A549 treated with DMSO at 1 μM for 4 hours (cell line): ENCODE results near the gene DMAP1. TPM values are rescaled to one million over a fixed set of nuclear protein-coding genes. Genes with fewer than 3 reads are reported as not detected.

Experiments
- total RNA-seq: library from RNA; stranded (reverse); fragments of 200-300 nt; extraction: Qiagen RNA extraction; gene quantifications from 5 replicates; pipeline ENCODE4 v1.2.3, GENCODE V29; 2022; ENCODE audit warnings: low read depth

The DMAP1 gene, protein sequence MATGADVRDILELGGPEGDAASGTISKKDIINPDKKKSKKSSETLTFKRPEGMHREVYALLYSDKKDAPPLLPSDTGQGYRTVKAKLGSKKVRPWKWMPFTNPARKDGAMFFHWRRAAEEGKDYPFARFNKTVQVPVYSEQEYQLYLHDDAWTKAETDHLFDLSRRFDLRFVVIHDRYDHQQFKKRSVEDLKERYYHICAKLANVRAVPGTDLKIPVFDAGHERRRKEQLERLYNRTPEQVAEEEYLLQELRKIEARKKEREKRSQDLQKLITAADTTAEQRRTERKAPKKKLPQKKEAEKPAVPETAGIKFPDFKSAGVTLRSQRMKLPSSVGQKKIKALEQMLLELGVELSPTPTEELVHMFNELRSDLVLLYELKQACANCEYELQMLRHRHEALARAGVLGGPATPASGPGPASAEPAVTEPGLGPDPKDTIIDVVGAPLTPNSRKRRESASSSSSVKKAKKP
- 19.3 to 21.7 TPM (median 21.1 TPM) in 5 replicates for total RNA-seq

GRCh38 chr1:44213222-44214112, at the start of gene DMAP1:
Gene DMAP1, plus strand, starts transcription at chr1:44213471. Its CDS starts 283 bp downstream, at chr1:44213754.

Other genes with a start within 250 kb of the DMAP1 start
- gene DPH2, start 243.5 kb upstream of the DMAP1 start, total RNA-seq = 40.4 to 48.2 TPM (median 43.8 TPM) in 5 replicates
- gene ATP6V0B, start 238.5 kb upstream of the DMAP1 start, total RNA-seq = 104 to 166 TPM (median 140 TPM) in 5 replicates
- gene B4GALT2, start 234.3 kb upstream of the DMAP1 start, total RNA-seq = 51.0 to 71.1 TPM (median 64.6 TPM) in 5 replicates
- 5.8 to 6.8 TPM (median 6.7 TPM) in 5 replicates for gene CCDC24, start 221.9 kb upstream of the DMAP1 start, total RNA-seq
- gene SLC6A9, start 182.0 kb upstream of the DMAP1 start, total RNA-seq = 13.6 to 17.8 TPM (median 14.4 TPM) in 5 replicates
- gene KLF17, start 94.7 kb upstream of the DMAP1 start, total RNA-seq = 0.18 to 0.64 TPM (median 0.31 TPM) in 5 replicates
- gene KLF18, start 71.8 kb upstream of the DMAP1 start, total RNA-seq = not detected in 5 replicates
- 46.1 to 62.4 TPM (median 56.7 TPM) in 5 replicates for gene ERI3, start 141.8 kb downstream of the DMAP1 start, total RNA-seq
- gene RNF220, start 191.8 kb downstream of the DMAP1 start, total RNA-seq = 54.5 to 64.3 TPM (median 56.8 TPM) in 5 replicates